22Rv1 (cell line): Measurements from ENCODE around the gene MYH15.

Experiments used
- ZFX ChIP-seq: fragments of 450-650 bp; IDR thresholded peaks from 2 replicates; pipeline ENCODE4 v1.6.1; 2017; ENCODE audit warnings: antibody characterized with exemption, borderline replicate concordance
- TF ChIP-seq, protein P1 (sequence below): fragments of 450-650 bp; IDR thresholded peaks from 2 replicates; pipeline ENCODE4 v1.5.1; 2017; ENCODE audit warnings: mild to moderate bottlenecking

- TF ChIP-seq, protein P1, sequence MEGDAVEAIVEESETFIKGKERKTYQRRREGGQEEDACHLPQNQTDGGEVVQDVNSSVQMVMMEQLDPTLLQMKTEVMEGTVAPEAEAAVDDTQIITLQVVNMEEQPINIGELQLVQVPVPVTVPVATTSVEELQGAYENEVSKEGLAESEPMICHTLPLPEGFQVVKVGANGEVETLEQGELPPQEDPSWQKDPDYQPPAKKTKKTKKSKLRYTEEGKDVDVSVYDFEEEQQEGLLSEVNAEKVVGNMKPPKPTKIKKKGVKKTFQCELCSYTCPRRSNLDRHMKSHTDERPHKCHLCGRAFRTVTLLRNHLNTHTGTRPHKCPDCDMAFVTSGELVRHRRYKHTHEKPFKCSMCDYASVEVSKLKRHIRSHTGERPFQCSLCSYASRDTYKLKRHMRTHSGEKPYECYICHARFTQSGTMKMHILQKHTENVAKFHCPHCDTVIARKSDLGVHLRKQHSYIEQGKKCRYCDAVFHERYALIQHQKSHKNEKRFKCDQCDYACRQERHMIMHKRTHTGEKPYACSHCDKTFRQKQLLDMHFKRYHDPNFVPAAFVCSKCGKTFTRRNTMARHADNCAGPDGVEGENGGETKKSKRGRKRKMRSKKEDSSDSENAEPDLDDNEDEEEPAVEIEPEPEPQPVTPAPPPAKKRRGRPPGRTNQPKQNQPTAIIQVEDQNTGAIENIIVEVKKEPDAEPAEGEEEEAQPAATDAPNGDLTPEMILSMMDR, result no peak
- TF ChIP-seq ZFX, result no peak
Measured at GRCh38 chr3:108401836-108402235, 108.6 kb downstream of the MYH15 start.
